Urothelium cell line (cell line): ENCODE measurements around the gene IGSF3.
"Not testable (repeated sequence)": the region's sequence is repeated elsewhere in the genome, so short reads cannot be mapped to it uniquely, and the experiment has no call there.

Experiments used
- DNase-seq: peaks from one replicate; pipeline ENCODE4 v3.0.0; 2011; ENCODE audit warnings: low spot score, mixed read lengths
- FAIRE-seq: peaks from 2 replicates; lab custom pipeline; 2011; peaks lifted over from hg19 to GRCh38; lab: Jason Lieb, UNC

IGSF3 gene

DNA sequence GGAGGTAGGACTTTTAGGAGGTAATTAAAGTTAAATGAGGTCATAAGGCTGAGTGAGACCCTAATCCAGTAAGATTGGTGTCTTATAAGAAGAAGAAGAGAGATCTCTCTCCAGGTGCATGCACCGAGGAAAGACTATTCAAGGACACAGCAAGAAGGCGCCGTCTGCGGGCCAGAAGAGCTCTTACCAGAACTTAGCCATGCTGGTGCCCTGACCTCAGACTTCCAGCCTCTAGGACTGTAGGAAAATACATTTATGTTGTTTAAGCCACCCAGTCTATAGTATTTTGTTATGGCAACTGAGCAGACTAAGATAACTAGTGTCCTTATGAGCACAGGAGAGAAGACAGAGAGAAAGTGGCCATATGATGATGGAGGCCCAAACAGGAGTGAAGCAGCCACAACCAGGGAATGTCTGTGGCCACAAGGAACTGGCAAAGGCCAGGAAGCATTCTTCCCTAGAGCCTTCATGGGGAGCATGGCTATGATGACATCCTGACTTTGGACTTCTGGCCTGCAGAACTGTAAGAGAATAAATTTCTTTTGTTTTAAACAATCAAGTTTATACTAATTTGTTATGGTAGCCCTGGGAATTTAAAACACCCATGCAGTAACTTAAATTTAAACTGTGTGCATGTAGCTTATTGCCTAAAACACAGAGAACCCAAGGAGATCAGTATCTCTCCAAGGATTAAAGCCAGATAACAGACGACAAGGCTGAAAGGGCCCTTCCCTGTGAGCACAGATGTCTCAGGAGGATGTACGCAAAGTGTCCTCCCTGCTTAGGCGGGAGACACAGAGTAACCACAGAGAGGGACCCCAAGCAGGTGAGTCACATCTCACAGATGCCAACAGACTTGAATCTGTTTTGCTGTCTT lies 86.8 kb downstream of the IGSF3 start:
- no peak for FAIRE-seq
- DNase-seq = no peak

DNA sequence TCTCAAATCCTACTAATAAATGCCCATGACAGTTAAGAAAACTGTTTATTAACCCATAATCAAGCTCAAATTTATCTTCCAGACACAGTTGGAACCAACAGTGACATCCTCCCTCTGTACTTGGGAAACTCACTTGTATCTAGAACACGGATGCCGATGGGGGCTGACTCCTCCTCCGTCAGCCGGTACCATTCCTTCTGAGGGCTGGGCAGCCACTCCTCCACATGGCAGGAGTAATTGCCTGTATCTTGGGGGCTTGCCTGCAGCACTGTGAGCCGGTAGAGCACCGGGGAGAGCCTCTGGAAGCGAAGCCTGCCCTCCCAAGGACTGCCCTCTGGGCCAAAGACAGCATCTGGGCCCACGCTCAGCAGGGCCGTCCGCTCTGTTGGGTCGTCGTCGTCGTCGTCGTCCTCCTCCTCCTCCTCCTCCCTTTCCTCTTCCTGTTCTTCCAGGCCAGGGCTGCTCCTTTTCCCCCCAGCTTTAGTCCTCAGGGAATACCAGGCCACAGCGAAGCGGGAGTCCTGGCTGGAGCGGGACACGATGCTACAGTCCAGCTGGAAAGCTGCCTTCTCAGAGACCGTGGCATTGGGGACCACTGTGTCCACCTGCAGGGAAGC lies 88.2 kb downstream of the IGSF3 start:
- DNase-seq = no peak
- FAIRE-seq = no peak

DNA sequence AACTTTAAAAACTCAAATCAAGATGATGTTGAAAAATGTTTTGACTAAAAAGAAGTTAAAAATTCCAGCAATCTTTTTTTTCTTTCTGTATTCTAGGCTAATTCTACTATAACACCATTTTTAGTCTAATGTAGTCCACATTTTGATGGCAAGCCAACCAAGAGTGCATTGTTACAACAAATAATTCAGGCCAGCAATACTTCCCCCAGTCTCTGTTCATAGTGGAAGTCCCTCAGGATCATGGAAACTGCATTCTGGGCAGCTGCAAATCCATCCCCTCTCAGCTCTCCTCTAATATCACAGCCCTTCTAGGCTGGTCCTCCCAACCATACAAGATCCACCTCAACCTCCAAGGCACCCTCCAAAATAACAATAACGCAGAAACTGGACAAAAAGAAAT lies 89.0 kb downstream of the IGSF3 start:
- DNase-seq = no peak
- FAIRE-seq = no peak

DNA sequence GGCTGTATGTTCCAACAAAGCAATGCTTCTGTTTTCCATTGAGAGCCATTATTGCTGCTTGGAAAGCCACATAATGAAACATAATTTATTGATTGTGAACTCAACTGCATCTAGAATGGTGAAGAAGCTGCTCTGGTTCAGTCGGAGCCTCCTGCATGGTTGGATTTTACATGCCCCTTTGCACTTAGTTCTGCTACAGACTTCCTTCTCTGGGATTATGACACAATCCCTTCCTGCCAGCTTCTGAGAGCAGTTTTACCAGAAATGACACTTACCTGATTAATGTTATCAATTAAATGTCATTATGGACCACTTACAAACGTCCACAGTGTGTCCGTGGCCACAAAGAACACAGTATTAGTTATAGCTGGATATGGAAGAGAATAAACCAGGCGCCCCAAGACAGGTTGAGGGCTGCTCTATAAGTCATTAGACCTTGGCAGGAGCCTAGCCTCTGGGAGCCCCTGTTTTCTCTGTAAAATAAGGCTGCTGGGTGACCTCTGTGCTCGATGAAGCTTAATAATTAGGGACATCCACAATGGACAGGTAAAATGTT lies 89.7 kb downstream of the IGSF3 start:
- no peak for DNase-seq
- FAIRE-seq = no peak

DNA sequence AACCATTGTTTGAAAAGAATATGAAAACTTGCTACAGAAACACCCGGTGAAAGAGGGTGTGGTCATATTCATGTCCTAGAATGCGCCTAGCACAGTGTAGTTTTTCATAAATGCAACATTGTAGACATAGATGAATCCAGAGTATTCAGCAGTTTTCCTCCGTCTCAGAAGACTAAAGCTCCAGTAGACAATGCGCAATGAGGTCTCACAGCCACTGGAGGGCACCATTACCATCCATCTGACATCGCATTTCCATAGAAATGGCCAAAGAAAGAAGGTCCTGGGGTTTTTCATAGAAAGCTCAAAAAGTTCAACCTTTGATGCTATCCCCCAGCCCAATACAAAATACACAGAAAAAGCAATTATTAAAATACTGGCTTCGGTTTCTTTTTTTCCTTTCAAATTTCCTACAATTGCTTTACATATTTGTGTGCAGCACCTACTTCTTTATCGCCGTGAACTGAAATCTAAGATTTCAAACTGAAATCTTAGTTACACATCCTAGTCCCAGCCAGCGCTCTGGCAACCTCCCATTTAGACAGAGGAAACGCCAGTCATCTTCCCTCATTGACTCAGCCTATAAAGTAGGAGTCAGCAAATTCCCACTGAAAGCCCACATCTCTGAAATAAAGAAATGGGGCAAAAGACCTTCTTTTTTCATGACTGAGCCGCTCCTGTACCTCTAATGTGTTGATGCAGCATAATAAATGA lies 92.8 kb downstream of the IGSF3 start:
- FAIRE-seq = no peak

DNA sequence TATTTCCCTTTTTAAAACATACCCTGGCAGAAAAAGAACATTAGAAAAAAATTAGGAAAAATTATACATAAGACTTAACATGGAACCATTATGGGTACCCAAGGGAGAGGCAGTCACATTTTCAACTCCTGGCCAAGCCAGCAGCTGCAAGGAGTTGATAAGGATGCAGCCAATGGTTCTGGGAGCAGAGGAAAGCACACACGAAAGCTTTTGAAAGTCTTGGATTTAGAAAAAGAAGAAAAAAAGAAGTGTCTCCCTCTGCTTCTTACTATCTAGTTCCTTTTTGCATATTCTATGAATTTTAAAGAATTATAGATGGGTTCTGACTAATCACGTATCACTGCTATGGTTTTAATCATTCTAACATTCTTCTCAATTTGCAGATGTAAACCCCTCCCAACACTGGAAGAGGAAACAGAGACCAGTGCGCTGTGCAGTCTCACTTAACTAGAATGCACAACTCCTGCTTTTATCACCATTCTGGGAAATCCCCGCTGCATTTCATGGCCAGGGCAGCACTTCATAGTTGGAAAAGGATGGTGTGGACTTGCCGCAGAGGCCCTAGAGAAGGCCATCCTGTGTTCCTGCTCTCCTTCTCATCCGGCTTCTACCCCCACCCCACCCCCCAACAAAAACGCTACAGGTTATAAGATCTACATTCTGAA lies 94.0 kb downstream of the IGSF3 start:
- no peak for FAIRE-seq

More for the DNA sequence above, 92.8 kb downstream of the IGSF3 start:
- DNase-seq = peak; percentile 76

DNA sequence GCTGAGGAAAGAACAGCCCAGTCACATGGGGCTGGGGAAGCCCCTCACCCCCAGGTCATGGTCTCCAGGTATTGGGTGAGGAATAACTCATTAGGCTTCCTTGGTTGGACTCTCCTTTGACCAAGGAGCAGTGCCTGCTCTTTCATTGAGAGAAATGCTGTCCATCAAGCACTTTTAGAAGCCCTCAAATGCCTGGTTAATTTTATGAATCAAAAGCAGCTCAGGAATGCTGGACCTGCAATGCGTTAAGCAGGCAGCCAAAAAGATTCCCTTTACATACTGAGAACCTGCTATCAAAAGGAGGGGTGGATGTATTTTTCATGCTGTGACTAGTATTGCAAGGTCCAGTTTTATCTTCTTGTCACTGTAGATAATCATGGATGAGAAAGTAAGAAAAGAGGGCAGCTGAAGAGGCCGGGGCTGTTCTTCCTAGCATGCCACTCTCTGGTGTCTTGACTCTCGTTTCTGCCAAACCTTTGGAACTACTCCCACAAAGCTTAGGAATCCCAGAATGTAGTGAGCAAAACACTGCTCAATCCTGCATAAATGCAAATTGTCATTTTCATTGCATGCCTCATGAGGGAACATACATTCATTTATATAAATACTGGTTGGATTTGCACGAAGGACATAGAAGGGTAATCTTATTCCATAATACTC lies 94.6 kb downstream of the IGSF3 start:
- DNase-seq = no peak
- no peak for FAIRE-seq

More for the DNA sequence above, 94.0 kb downstream of the IGSF3 start:
- no peak for DNase-seq

DNA sequence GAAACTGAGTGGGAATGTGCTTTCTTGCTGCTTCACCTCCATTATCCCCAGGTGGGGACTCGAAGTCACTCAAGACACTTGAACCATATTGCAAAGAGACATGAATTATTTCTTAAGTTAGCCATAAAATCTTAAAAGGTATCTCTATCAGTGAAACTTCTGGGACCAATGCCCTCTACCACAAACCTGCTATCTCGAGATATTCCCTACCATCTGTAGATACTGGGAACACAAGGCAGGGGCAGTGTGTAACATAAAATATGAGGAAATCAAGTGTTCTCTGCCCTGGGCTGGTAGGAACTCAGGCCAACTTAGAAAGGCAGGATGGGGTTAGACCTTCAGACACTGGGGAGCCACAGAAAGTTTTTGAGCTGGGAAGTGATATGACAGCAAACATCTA lies 95.4 kb downstream of the IGSF3 start:
- no peak for DNase-seq
- no peak for FAIRE-seq

DNA sequence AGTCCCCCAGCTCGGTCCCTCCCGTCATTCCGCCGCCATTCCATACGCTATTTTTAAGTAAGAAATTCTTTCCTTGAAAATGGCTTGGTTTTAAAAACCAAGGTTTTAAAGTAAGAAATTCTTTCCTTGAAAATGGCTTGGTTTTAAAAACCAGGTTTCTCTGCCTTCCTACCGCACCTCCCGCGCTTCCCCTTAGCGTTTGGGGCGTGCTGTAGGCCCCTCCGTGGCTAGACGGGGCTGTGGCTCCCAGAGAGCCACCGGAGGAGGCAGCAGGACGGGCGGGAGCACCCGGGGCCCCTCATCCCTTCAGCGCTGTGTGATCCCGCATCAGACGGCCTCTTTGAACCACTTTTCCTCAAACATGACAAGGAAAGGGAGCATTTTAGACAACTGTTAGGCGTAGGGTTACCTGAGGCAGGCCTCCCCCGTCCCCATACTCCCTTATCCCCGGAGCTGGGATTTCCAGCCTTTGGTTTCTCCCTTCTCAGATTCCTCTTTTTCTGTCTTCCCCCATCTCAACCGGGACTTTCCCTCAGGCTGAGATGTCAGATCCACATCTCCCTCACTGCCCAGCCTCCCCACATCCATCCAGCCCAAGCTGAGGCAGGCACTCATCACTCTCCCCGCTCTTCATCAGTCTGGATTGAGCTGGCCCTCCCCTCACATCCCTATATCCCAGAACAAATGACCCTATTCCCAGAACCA lies 96.2 kb downstream of the IGSF3 start:
- DNase-seq (no peak), FAIRE-seq (no peak)

DNA sequence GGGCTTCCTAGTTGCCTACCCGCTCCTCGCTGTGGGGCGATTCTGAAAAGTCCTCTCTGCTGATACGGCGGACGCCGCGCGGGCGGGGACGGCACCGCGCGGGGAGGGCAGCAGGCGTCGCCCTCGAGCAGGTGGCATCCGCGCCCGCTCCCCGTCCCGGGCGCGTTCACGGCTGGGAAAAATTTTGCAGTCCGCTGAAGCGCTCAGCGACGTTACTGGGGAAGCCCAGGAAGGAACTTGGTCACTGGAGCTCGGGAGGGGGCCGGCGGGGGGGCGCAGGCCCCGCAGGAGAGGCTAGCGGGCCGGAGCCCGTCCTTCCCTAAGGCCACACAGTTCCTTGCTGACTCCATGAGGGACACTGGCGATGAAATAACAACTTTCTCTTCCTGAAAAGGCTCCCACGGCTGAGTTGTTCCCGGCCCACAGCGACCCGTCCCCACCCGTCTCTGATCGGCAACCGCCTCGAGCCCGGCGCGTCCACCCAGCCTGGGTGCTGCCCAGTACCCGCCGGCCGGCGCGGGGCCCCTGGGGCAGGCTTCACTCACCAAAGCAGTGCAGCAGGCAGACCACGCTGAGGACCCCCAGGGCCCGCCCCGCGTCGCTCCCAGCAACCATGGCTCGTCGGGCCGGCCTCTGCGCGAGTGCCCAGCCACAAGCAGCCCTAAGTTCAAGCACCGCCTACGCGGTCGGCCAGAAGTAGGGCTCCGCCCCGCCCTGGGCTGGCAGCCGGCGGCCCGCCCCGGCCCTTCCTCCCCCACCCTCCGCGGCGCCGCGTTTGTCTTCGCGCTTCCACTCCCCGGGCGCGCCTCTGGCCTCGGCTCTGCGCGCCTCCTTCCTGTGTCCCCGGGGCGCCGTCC lies 96.9 kb downstream of the IGSF3 start, which contains the start of gene CD58:
TSS of gene CD58 (minus strand) at position 669 of the 857 bp plus-strand sequence. CDS start at position 615, 54 bp downstream.
- DNase-seq = peak; percentile 95
- FAIRE-seq = no peak

DNA sequence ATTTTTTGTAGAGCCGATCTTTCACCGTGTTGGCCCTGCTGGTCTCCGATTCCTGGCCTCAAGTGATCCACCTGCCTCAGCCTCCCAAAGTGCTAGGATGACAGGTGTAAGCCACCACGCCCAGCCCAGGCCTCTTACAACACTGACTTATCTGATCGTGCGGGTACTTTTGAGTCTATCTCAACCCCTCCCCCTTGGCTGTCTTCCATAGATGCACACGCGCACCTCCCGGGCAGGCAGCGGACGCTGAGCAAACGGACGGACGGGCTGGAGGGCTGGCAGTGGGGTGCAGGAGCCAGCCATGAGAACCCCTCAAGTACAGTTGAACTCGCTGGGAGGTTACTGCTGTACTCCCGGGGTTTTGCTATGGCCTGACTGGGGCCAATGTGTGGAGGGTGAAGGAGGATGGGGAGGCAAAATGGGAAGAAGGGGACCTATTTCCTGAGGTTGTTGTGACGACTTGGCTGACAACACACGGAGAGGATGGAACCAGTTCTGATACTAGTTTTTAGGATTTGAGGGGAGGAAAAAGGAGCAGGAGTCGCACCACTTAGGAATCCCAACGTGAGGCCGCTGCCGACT lies 97.7 kb downstream of the IGSF3 start:
- FAIRE-seq (no peak), DNase-seq (peak; percentile 50)

DNA sequence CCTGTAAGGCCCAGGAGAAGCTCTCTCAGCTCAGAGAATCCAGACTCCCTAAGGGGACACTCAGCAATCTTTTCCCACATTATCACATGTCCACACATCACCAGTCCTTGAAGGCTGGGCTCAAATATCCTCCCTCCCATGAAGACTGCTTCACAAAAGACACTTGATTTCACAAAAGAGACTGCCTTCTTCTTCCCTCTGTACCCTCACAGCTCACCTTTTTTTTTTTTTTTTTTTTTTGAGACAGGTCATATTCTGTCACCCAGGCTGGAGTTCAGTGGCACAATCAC lies 98.2 kb downstream of the IGSF3 start:
- no peak for DNase-seq
- no peak for FAIRE-seq

DNA sequence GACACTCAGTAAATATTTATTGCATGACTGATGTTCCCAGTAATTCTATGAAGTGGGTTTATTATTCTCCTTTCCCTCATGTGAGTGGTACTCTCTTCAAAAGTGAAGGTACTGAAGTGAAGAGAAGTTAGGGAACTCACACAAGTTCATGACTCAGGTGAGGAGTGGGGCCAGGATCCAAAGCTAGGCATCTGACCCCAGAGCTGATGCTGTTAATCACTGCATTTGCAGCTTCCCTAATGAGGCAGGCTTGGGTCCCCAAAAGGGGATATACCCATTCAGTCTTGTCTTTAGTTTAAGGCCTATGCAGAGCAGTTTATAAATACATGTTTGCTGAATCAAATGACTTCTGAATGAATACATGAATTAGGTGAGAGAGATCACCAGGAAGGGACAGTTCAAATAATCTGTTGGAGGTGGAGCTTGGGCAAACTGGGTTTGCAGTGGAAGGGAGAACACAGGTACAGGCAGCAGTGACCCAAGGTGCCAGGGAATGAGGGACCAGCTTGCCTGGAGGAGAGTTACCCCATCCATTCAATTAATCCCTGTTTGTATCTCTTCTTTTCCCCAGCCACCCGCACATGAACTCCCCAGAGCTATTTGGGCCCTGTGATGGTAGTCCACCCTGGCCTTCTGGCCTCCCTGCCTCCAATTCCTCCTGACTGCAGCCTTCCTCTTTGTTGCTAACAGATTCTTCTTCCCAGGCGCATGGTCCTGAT lies 98.7 kb downstream of the IGSF3 start:
- no peak for FAIRE-seq
- no peak for DNase-seq

DNA sequence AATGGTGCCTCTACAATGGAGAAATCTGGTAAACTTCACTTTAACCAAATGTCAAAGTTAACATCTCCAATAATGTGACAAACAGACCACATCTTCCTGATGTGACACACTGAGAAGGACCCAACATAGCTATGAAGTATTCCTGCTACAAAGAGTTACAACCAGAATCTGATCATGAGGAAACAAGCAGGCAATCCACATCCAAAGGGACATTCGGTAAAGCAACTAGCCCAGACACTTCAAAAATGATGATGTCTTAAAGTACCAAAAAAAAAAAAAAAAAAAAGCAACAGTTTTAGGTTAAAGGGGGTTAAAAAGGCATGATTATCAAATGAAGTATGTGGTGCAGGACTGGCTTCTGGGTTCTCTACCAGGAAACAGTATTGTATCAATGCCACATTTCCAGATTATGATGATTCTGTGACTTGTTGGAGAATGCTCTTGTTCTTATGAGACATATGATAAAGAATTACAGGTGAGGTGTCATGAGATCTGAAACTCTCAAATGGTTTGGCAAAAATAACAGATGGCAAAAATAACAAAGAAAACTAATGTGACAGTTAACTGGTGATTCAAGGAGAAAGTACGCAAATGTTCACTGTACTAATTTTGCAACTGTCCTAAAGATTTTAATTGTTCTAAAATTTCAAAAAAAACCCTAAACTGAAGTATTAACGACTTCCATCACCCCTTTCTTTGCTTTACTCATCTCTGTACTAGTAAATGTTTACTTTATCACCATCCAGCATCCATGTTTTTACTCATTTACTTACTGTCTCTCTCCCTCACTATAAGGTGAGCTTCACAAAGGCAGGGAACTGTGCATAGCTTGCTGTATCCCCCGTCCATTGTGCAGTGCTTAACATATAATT lies 99.5 kb downstream of the IGSF3 start:
- FAIRE-seq (no peak), DNase-seq (no peak)

DNA sequence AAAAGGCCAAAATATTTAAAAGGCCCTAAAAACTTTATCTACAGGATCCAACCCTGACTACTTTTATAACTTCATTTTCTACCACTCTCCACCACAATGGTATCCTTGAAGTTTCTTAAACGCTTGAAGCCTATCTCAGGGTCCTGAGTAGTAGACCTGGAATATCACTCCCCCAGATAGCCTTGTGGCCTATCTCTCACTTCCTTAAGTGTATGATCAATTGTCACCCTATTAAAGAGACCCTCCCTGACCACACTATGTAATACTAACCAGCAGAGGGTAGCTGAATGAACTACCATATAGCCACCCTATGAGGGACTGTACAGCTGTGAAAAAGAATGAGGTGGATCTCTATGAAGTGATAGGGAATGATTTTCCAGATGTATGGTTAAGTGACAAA lies 102.3 kb downstream of the IGSF3 start:
- DNase-seq = no peak

DNA sequence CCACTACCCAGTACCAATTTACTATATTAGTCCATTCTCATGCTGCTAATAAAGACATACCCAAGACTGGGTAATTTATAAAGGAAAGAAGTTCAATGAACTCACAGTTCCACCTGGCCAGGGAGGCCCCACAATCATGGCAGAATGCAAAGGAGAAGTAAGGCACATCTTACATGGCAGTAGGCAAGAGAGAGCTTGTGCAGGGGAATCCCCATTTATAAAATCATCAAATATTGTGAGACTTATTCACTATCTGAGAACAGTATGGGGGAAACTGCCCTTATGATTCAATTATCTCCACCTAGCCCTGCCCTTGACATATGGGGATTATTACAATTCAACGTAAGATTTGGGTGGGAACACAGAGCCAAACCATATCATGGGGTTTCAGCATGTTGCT lies 103.1 kb downstream of the IGSF3 start:
- no peak for FAIRE-seq
- no peak for DNase-seq

More for the DNA sequence above, 102.3 kb downstream of the IGSF3 start:
- FAIRE-seq = no peak

DNA sequence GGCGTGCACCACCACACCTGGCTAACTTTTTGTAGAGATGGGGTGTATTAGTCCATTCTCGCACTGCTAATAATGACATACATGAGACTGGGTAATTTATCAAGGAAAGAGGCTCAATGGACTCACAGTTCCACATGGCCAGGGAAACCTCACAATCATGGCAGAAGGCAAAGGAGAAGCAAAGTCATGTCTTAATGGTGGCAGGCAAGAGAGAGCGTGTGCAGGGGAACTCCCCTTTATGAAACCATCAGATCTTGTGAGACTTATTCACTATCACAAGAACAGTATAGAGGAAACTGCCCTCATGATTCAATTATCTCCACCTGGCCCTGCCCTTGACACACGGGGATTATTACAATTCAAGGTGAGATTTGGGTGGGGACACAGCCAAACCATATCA lies 105.1 kb downstream of the IGSF3 start:
- not testable (repeated sequence) for DNase-seq, FAIRE-seq
